NCI-H2196 treated with DMSO at 0.1 percent for 48 hours (cell line): Measurements from ENCODE around the gene DNASE1L3.
"Not testable (repeated sequence)": the region's sequence is repeated elsewhere in the genome, so short reads cannot be mapped to it uniquely, and the experiment has no call there.

Source experiments
- DNase-seq: peaks from one replicate; lab custom pipeline; 2025; ENCODE audit not compliant: unreplicated experiment; lab: John Stamatoyannopoulos, UW

The DNASE1L3 gene

GRCh38 chr3:58201451-58201850 is 9.3 kb downstream of the DNASE1L3 start:
- DNase-seq, result not testable (repeated sequence)

- no peak for DNase-seq
Observed at GRCh38 chr3:58200846-58201355, 9.9 kb downstream of the DNASE1L3 start.

- no peak for DNase-seq
Observed at GRCh38 chr3:58200121-58200709, 10.6 kb downstream of the DNASE1L3 start.

- no peak for DNase-seq
Observed at GRCh38 chr3:58198804-58199203, 12.0 kb downstream of the DNASE1L3 start.

- no peak for DNase-seq
Observed at GRCh38 chr3:58198362-58198761, 12.4 kb downstream of the DNASE1L3 start.

GRCh38 chr3:58197588-58197987 is 13.2 kb downstream of the DNASE1L3 start:
- no peak for DNase-seq

GRCh38 chr3:58193682-58194407 is 16.9 kb downstream of the DNASE1L3 start:
- DNase-seq, result no peak

GRCh38 chr3:58192069-58192468 is 18.7 kb downstream of the DNASE1L3 start:
- no peak for DNase-seq

GRCh38 chr3:58191361-58191991 is 19.3 kb downstream of the DNASE1L3 start:
- DNase-seq, result no peak

GRCh38 chr3:58190882-58191281 is 19.9 kb downstream of the DNASE1L3 start:
- DNase-seq, result no peak

GRCh38 chr3:58190291-58190690 is 20.5 kb downstream of the DNASE1L3 start:
- DNase-seq, result no peak

GRCh38 chr3:58189691-58190090 is 21.1 kb downstream of the DNASE1L3 start:
- DNase-seq, result no peak

GRCh38 chr3:58188921-58189451 is 21.8 kb downstream of the DNASE1L3 start:
- no peak for DNase-seq

- DNase-seq, result no peak
Observed at GRCh38 chr3:58188173-58188564, 22.6 kb downstream of the DNASE1L3 start.

GRCh38 chr3:58184982-58185360 is 25.8 kb downstream of the DNASE1L3 start:
- no peak for DNase-seq

GRCh38 chr3:58184309-58184981 is 26.3 kb downstream of the DNASE1L3 start:
- no peak for DNase-seq

- no peak for DNase-seq
Observed at GRCh38 chr3:58183891-58184290, 26.9 kb downstream of the DNASE1L3 start.

- no peak for DNase-seq
Observed at GRCh38 chr3:58183221-58183620, 27.6 kb downstream of the DNASE1L3 start.

GRCh38 chr3:58180940-58181587 is 29.7 kb downstream of the DNASE1L3 start:
- DNase-seq, result no peak

GRCh38 chr3:58180099-58180880 is 30.5 kb downstream of the DNASE1L3 start:
- DNase-seq, result no peak
